Thoracic aorta (tissue), 2 donors: ENCODE results near the gene FBXW7. TPM values are rescaled to one million over a fixed set of nuclear protein-coding genes. Genes with fewer than 3 reads are reported as not detected.

Source experiments
- ATAC-seq: fragments of 150-250 bp; one replicate; pipeline ENCODE4 v1.8.0; 2017; ENCODE audit warnings: low read depth; ENCODE audit not compliant: insufficient number of reproducible peaks, low FRiP score
- DNase-seq: peaks from one replicate; pipeline ENCODE4 v3.0.0-alpha.2; 2020; ENCODE audit warnings: low spot score
- H3K27ac ChIP-seq, 2 donors: fragments of 200-600 bp; sonication (generic); 1 replicate in 1 of 2; 2 replicates in 1 of 2; pipeline ENCODE4 v1.5.1; 2016; ENCODE audit warnings: mild to moderate bottlenecking in 2 of 2, moderate library complexity in 2 of 2
- H3K27me3 ChIP-seq: fragments of 200-600 bp; sonication (generic); replicated peaks from 2 replicates; pipeline ENCODE4 v1.6.0; 2016; ENCODE audit warnings: mild to moderate bottlenecking; ENCODE audit not compliant: insufficient read depth
- H3K36me3 ChIP-seq: fragments of 200-600 bp; sonication (generic); one replicate; pipeline ENCODE4 v1.5.1; 2016
- H3K4me1 ChIP-seq, 2 donors: fragments of 200-600 bp; sonication (generic); 1 replicate in 1 of 2; 2 replicates in 1 of 2; pipeline versions ENCODE4 v1.5.1 to v1.6.0; 2016; ENCODE audit warnings: low read depth in 2 of 2, mild to moderate bottlenecking in 1 of 2; ENCODE audit not compliant: control insufficient read depth in 1 of 2
- H3K4me3 ChIP-seq: fragments of 200-600 bp; sonication (generic); 2 replicates; pipeline ENCODE4 v1.5.1; 2016; ENCODE audit warnings: mild to moderate bottlenecking
- H3K9me3 ChIP-seq: fragments of 200-600 bp; sonication (generic); 2 replicates; pipeline ENCODE4 v1.5.1; 2016
- total RNA-seq, 2 donors: library from RNA; depleted of rRNA; stranded (reverse); fragments of >200 nt; gene quantifications; one replicate each; pipeline versions ENCODE4 v1.1.0 to v1.2.3, GENCODE V29; 2016
- TF ChIP-seq, protein P1 (sequence below): fragments of 200-600 bp; sonication (generic); IDR thresholded peaks from one replicate; pipeline ENCODE4 v1.5.1; 2019; ENCODE audit warnings: antibody characterized with exemption

The FBXW7 gene
- total RNA-seq, 2 donors from 2014 or later: 31.5 to 92.6 TPM

DNA sequence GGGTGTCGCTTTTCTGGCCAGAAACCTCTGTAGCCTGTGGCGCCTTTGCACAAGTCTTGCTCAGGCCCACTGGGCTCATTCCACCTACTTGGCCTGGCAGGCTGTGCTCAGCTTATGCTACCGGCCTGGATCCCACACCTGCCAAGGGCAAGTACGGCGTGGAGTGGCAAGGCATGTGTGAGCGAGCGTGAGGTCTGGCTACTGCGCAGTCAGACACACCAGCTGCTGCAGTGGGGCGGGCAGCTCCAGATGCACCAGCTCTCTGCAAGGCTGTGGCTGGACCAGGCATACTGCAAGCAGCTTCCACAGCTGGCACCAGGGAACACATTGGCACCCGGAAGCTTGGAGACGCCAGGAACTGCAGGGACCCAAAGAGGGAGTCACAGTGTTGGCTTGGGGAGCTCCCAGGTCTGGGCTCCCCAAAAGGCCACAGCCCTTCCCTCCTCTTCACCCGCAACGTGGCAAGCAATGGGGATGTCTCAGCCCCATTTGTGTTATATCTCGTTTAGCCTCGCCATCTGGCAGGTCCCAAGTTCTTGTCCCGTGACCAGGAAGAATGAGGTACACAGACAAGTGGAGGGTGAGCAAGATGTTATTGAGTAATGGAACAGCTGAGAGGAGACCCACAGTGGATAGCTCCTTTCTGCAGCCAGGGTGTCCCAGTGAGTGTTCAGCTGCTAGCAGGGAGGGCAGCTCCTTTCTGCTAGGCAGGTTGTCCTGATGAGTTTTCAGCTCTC lies 3.8 kb upstream of the FBXW7 start:
- DNase-seq: no peak
- ATAC-seq: no peak
- H3K27me3 ChIP-seq: no peaks in the 10 kb centered on the region
- TF ChIP-seq, protein P1, sequence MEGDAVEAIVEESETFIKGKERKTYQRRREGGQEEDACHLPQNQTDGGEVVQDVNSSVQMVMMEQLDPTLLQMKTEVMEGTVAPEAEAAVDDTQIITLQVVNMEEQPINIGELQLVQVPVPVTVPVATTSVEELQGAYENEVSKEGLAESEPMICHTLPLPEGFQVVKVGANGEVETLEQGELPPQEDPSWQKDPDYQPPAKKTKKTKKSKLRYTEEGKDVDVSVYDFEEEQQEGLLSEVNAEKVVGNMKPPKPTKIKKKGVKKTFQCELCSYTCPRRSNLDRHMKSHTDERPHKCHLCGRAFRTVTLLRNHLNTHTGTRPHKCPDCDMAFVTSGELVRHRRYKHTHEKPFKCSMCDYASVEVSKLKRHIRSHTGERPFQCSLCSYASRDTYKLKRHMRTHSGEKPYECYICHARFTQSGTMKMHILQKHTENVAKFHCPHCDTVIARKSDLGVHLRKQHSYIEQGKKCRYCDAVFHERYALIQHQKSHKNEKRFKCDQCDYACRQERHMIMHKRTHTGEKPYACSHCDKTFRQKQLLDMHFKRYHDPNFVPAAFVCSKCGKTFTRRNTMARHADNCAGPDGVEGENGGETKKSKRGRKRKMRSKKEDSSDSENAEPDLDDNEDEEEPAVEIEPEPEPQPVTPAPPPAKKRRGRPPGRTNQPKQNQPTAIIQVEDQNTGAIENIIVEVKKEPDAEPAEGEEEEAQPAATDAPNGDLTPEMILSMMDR: no peak
- H3K27ac ChIP-seq: no peak overlapping the region
- H3K36me3 ChIP-seq: no peaks in the 10 kb centered on the region
- no peaks in the 10 kb centered on the region for H3K9me3 ChIP-seq
- peaks cover 4 to 13% of the 10 kb centered on the region in 2 donors for H3K4me1 ChIP-seq
- no peak overlapping the region for H3K4me3 ChIP-seq

DNA sequence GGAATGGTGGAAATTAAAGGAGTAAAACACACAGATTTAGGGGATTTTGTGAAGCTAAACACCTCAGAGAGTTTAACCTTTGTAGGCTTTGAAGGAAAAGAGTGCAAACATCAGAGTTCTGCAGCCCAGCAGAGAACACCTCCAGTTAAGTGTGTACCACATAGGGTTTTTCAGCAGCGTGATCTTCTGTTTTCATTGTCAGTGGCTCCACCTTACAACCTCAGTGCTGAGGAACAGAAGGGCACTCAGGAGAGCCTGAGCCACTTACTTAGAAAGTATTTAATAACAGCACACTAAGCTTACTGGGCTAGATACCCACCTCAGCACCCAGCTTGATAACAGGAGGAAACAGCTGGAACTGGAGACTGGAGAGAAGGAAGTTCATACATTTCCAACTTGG lies 2.0 kb upstream of the FBXW7 start:
- no peak for ATAC-seq
- no peak for DNase-seq
- TF ChIP-seq, protein P1: no peak
- Histone ChIP-seq H3K27me3 (no peaks in the 10 kb centered on the region), H3K4me1 (peaks cover 20 to 30% of the 10 kb centered on the region in 2 donors), H3K4me3 (no peak overlapping the region), H3K36me3 (no peaks in the 10 kb centered on the region), H3K27ac (peak overlapping the region in 1 of 2 donors; percentile 85), H3K9me3 (no peaks in the 10 kb centered on the region)

DNA sequence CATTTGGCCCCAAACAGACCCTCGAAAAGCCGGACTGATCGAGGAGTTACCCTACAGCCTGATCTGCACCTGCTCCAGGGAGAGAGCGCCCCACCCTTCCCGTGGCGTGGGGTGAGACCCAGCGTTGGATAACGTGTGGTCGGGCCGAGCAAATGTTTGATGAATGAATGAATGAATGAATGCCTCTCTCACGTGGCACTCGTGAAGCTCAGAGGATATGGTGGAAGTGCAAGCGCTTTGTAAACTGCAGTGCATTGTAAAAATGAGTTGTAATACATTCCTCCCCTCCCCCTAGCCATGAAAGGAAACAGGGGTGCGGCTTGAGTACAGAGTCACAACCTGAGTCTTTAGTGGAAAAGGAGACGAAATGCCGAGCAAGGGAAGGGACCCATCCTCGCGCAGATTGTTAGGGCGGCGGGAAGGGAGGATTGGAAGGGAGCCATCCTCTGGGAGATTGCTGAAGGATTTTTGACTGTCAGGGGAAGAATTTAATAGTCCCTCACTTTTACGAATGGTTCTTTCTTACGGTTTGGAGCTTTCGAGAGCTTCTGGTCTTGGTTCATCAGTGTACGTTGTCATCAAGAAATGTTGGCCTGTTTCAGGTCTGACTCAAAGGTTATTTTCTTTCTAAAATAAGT lies 772 bp upstream of the FBXW7 start:
- ATAC-seq (peak; percentile 14), DNase-seq (no peak)
- H3K4me1 ChIP-seq: peaks cover 24 to 34% of the 10 kb centered on the region in 2 donors
- H3K27me3 ChIP-seq: no peaks in the 10 kb centered on the region
- H3K27ac ChIP-seq: peak overlapping the region; percentile 85 to 91
- H3K4me3 ChIP-seq: peak overlapping the region; percentile 98
- TF ChIP-seq, protein P1: no peak
- H3K36me3 ChIP-seq: no peaks in the 10 kb centered on the region
- no peaks in the 10 kb centered on the region for H3K9me3 ChIP-seq

DNA sequence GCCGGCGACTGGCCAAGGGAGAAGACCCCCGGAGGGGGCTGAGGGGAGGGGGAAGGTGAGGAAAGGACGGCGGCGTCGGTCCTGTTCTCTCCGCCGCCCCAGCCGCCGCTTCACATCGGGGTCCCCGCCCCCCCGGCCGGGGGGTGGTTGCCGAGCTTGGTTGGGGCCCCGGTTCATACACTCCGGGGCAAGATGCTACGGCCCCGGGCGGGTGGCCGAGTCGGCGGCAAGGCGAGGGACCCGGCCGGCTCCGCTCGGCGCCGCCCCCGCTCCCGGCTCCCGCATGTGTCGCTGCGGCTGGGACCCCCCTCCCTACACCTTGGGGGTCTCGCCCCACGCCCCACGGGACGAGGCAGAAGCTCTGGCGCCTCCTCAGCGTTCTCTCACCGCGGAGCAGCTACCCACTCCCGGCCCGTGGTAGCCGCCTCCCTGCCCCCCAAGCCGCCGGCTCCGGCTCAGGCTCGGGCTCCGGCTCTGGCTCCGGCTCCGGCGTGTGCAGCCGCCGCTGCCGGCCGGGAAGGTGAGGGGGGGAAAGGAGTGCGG lies 461 bp downstream of the FBXW7 start:
- DNase-seq: no peak
- TF ChIP-seq, protein P1: no peak
- H3K9me3 ChIP-seq: no peaks in the 10 kb centered on the region
- H3K27me3 ChIP-seq: no peaks in the 10 kb centered on the region
- peak overlapping the region; percentile 85 to 91 for H3K27ac ChIP-seq
- ATAC-seq: peak; percentile 8
- H3K4me3 ChIP-seq: peak overlapping the region; percentile 98
- peaks cover 24 to 34% of the 10 kb centered on the region in 2 donors for H3K4me1 ChIP-seq
- H3K36me3 ChIP-seq: no peaks in the 10 kb centered on the region

DNA sequence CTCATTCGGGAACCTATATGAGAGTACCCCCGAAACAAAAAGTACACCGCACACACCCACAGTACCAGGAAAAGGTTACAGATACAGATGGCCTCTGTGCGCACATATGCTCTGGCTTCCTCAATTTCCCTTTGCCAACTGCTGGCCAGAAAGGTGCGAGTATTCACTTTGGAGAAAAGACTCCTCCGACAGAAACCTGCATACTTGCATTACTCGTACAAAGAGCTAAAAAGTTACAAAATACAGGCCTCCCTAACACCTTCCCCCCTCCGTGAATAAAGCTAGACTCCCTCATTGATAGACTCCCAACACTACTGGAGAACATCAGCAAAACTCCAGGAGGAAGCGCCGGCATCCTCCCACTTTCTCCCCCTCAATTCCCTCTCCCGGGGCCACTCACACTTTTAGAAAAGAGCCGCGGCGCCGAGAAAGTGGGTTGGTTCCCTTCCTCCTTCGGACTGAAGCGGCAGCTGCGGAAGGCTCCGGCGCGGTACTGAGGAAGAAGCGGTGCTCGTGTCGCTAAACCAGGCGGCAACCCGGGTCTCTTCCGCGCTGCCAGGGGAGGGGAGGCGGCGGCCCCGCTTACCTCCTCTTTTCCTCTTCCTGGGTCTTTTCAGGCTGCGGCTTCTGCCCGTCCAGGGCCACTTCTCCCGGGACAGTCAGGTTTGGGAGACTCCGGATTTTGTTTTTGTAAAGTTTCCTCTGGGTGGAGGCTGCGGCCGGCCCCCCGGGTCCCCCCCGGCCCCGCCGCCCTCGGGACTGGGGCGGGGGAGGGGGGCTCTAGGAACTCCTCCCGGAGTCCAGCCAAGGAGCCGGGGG lies 1.1 kb downstream of the FBXW7 start:
- TF ChIP-seq, protein P1: no peak
- no peaks in the 10 kb centered on the region for H3K36me3 ChIP-seq
- peak overlapping the region; percentile 98 for H3K4me3 ChIP-seq
- DNase-seq: no peak
- no peak for ATAC-seq
- peak overlapping the region in 1 of 2 donors; percentile 85 for H3K27ac ChIP-seq
- no peaks in the 10 kb centered on the region for H3K27me3 ChIP-seq
- H3K9me3 ChIP-seq: no peaks in the 10 kb centered on the region
- peaks cover 24 to 34% of the 10 kb centered on the region in 2 donors for H3K4me1 ChIP-seq
